NCI-H226 (cell line): ENCODE results near the gene DYNC1H1.

Experiments
- DNase-seq: peaks from one replicate; pipeline ENCODE4 v3.0.0-alpha.2; 2015

Gene DYNC1H1

DNA sequence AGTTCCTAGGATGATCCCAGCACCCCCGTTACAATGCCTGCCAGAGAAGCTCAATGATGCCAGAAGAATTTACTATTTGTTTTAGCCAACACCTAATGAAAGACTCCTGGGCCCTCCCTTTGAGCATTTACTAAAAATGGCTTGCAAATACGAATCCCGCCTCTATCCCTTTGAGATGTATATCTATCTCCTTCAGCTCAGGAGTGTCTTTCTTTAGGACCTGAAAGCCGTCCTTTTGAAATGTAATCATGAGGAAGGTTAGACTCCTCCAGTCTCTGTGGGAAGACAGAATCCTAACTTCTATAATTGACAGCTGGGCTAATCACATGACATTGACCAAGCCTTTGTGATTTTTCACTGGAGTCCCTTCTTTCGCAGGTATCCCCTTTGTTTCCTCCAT is 19.2 kb upstream of the DYNC1H1 start:
- DNase-seq, result no peak

DNA sequence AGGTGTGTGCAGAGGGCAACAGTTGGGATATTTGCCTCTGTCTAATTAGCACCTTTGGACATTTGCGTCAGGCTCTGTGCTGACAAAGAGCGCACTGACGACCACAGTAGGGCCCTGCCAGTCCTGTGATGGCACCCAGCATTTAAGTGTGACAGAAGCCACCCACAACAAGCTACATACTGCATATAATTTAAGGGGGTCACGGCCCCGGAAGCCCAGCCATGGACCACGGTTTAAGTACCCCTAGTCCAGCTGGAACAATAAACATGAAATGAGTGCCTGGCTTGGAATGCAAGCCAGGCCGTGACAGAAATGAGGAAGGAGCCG is 16.8 kb upstream of the DYNC1H1 start:
- DNase-seq, result no peak

DNA sequence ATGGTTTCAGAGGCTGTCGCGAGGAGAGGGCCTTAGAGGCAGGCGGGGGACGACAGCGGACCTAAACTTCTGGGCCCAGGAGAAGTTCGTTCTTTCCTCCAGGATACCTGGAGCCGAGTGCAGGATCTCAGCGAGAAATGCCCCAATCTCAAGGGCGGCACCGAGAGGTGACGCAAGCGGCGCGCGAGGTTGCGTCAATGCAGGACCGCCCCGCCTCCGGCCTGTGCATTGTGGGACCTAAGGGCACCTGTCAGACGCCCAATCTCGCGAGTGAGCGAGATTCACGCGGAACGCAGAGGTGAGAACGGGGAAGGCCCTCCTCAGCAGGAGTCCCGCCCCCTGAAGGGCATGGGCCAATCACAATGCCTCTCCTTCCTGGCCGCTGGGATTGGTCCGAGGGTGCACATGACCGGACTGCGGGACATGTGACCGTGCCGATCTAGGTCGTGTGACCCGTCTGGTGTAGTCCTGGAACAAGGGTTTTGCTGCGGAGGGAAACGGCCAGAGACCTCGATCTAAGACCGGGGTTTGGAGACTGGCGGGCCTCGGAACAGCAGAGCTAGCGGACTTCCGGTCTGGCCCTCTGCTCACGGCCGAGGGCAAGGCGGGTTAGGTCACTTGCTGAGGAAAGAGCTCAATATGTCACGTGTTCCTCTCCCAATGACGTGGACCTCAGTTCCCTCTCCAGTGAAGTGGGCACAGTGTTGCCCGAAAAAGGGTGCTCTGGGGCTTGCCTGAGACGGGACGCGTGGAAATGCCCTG is 16.3 kb upstream of the DYNC1H1 start:
- peak; percentile 100 for DNase-seq

DNA sequence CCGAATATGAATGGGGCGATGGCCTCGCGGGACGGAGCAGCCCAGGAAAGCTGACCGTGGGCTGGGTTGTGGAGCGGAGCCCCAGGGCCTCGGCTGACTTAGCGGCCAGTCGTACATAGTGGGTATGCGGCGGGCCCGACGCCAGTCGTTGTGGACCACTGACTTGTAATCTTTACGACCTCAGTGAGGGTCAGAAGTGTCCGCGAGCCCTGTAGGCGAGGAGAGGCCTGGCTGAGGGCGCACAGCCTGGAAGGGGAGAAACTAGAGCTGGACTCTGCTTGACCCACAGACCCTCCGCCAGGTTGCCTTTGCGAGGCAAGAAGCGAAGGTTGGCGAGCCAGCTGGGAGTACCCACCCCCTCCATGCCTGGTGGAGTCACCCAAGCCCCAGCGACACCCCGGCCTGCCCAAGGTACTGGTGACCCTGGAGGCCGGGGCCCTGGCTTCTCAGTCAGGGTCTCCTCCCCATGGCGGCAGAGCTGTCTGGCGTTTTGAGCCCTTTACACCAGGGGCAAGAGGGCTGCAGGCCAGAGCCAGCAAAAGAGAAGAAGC is 15.6 kb upstream of the DYNC1H1 start:
- DNase-seq, result no peak

DNA sequence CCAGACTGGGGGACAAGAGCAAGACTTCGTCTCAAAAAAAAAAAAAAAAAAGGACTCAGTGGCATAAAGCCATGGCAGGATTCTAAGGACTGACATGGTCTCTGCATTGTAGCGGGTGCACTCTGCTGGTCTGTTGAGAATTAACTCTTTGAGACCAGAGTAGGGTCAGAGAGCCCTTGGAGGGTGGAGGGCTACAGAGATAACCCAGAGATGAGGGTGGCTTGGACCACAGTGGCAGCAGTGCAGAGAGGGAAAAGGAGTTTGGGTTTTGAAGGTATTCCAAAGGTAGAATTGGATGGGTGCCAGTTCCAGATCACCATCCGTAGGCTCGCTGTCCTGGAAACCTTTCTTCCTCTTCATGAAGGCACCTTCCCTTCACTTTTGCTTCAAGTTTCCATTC is 14.3 kb upstream of the DYNC1H1 start:
- DNase-seq, result no peak

DNA sequence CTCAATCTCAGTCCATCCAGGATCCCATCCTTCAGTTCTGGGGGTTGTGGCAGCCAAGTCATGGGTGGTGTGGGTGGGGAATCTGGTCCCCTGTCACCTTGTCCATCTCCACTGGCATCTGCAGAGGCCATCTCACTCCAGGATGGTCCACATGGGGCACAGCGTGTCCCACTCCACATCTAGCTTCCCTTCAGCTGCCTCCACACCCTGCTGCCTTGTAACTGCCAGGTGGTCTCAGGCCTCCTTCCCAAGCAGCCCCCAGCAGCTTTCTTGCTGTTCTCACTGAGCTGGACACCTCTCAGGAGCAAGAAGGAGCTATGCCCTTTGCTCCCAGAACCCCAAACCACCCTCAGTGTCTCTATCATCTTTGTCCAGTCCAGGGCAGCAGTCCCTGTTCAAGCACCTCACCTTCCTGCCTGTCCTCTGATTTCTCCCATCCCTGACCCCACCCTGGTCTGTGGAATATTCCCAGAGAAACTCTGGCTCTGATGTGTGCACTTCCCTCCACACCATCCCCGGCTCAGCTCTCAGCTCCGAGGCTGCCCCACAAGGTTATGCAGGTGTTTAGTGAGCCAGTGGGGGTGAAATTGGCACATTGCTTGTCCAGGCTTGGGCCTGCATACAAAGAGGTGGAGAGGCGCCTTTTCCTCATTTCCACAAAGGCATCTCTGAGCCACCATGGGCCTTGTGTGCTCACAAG is 13.7 kb upstream of the DYNC1H1 start:
- DNase-seq, result no peak

DNA sequence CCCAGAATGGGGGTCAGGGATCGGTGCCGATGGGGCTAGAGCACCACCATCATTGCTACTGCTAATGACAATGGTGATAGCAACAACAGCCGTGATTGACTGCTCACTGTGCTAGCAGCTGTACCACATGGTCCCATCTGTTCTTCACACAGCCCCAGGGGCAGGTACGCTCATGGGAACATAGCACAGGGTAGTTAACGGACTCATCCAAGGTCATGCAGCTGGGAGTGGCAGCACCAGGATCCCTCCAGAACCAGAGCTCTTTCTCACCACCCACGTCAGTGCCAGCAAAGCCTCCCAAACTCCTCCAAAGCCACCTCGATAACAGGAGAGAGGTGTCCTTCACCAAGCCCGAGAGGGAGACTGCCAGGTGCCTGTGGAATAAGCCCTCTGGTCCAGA is 11.2 kb upstream of the DYNC1H1 start:
- DNase-seq, result no peak

DNA sequence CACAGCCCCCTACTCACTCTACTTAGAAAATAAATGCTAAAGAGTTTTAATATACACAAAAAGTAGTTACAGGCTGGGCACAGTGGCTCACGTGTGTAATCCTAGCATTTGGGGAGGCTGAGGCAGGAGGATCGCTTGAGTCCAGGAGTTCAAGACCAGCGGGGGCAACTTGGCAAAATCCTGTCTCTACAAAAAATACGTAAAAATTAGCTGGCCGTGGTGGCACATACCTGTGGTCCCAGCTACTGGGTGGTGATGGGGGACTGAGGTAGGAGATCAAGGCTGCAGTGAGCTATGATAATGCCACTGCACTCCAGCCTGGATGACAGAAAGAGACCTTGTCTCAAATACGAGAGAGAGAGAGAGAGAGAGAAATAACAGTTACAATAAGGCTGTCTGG is 9.9 kb upstream of the DYNC1H1 start:
- no peak for DNase-seq

DNA sequence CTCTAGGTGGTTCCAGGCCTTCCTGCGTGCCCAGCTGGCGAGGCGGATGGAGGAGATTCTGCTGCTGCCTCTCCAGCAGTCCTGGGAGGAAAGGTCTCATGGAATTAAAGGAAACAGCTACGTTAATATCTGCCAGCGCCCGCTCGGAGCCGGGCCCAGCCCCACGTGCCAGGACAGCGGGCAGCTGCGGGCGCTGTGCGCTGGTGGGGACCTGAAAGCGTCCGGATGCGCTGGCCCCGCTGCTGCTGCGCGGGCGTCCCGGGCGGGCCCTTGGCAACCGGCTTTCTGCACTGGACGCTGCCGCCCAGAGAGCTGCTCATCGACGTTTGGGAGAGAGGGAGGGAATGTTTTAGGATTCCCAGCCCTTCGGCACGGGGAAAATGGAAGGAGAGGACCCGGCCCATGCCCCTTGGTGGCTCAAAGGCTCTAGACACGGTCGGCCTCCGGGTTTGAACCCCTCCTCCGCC is 8.6 kb upstream of the DYNC1H1 start:
- no peak for DNase-seq

DNA sequence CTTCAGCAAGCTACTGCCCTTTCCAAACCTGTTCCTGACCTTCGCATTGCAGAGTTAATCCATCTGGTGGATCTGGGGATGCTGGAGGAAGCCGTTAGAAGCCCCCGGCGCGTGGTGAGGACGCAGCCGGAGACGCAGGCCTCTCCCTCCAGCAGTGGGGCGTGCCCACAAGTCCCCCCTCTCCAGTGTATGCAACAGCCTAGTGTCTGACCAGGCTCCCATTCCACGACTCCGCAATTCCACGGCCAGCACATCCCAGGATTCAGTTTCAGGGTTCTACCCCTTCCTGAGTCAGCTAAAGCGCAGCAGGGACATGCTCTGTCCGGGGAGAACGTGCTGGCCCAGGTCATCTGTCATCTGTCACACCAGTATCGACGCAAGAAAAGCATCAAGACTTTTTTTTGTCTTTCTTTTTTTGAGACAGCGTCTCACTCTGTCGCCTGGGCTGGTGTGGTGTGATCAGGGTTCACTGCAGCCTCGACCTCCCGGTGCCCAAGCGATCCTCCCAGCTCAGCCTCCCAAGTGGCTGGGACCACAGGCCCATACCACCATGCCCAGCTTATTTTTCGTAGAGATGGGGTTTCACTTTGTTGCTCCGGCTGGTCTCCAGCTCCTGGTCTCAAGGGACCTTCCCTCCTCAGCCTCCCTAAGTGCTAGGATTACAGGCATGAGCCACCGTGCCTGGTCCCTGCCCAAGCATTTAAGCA is 8.0 kb upstream of the DYNC1H1 start:
- DNase-seq, result no peak

DNA sequence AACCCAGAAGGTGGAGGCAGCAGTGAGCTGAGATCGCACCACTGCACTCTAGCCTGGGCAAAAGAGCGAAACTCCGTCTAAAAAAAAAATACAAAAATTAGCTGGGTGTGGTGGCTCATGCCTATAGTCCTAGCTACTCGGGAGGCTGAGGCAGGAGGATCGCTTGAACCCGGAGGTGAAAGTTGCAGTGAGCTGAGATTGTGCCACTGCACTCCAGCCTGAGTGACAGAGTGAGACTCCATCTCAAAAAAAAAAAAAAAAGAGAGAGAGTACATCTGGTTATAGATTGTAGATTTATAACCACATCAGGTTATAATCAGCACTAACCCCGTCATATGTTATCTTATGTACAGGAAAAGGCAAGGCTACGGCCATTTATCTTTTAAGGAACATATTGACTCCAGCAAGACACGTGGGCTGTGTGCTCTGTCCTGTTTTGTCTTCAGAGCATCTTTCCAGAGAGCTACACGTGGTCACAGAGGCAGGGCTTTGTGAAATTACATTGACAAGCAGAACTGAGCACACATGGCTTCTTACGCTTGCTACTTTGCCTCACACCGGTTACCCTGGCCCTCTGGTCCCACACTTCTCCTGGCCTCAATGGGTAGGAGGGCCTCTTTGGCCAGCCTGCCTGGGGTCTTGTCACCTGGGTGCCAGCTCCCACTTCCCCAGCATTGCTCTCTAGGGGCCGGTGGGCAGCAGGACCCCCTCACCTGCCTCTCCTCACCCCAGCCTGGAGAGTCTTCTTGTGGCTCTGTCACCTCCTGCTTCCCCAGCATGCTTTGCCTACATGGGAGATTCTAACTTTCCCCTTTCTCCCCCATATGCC is 6.8 kb upstream of the DYNC1H1 start:
- no peak for DNase-seq

DNA sequence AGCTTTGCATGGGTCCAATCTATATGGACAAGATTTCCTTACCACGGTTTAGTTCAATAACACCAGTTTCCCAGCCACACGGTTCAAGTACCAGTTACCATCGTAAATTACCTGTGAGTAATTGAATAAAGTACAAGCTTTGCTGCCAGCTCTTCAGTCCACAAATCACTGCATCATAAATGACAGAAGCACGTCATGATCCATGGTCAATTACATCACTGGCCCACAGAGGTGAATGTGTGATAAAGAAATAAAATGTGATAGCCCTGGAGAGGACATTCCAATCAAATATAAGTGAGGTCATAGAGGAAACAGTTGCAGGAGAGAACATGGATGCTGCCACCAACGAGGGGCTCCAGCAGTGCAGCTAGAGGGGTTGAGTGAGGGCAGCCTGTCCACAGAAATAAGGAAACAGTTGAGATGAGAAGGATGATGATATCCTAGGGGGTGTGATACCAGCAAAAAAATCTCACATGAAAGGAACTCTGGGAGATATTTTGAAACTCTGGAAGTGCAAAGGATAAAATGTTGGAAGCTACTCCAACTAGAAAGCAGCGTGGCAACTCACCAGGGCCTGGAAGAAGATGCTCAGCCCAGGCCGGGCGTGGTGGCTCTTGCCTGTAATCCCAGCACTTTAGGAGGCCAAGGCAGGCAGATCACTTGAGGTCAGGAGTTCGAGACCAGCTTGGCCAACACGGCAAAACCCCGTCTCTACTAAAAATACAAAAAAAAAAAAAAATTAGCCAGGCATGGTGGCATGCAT is 5.8 kb upstream of the DYNC1H1 start:
- DNase-seq, result no peak

DNA sequence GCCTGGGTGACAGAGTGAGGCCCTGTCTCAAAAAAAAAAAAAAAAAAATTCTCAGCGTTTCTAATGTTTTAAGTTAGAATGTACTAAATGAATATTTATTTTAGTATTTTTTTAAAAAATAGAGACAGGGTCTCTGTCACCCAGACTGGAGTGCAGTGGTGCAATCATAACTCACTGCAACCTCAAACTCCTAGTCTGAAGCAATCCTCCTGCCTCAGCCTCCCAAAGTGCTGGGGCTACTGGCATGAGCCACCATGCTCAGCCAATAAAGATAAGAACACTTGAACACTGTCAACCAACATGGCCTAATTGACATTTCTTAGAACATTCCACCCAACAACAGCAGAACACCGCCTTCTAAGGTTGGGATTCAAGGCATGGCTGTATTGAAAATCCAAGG is 5.1 kb upstream of the DYNC1H1 start:
- no peak for DNase-seq

DNA sequence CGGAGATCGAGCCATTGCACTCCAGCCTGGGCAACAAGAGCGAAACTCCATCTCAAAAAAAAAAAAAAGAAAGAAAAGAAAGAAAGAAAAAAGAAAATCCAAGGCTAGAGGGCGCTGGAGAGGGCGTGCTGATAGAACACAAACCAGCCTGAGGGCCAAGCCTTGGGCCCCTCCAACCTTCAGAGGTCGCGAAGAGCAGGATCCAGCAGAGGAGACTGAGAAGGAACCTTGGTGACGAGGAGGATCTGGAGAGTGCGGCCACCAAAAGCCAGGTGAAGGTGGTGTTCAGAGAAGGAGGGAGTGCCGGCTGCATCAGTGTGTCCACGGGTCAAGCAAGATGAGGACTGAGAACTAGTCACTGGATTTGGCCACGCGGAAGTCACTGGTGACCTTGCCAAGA is 4.1 kb upstream of the DYNC1H1 start:
- DNase-seq, result no peak

DNA sequence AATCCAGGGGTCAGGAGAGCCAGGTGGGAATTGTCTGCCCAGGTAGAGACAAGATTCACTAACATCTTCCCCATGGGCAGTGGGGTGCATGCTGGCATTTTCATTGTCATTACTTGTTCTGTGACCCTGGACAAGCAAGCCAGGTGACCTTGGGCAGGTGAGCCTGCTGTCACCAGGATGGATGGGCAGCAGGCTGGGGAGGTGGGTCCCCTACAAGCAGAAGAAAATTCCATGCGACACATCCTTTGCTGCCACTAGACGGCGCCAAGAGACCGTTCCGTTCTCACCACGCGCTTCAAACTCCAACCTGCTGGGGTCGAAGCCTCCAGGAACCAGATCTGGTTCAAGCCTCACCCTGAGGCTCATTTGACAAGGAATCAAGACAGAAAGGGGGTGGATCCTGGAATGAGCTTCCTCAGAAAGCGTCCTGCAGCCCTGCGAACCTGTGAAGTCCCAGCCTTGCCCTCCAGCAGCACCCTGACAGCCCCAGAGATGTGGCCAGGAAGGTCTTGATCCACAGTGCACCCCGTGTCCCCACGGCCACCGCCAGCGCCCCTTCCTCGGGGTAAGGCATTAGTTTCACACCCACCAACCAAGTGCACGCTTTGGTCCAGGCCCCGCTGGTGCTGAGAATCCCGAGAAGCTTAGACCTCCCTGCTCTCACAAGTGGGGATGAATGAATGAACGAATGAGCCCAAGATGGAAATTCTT is 3.2 kb upstream of the DYNC1H1 start:
- peak; percentile 62 for DNase-seq

DNA sequence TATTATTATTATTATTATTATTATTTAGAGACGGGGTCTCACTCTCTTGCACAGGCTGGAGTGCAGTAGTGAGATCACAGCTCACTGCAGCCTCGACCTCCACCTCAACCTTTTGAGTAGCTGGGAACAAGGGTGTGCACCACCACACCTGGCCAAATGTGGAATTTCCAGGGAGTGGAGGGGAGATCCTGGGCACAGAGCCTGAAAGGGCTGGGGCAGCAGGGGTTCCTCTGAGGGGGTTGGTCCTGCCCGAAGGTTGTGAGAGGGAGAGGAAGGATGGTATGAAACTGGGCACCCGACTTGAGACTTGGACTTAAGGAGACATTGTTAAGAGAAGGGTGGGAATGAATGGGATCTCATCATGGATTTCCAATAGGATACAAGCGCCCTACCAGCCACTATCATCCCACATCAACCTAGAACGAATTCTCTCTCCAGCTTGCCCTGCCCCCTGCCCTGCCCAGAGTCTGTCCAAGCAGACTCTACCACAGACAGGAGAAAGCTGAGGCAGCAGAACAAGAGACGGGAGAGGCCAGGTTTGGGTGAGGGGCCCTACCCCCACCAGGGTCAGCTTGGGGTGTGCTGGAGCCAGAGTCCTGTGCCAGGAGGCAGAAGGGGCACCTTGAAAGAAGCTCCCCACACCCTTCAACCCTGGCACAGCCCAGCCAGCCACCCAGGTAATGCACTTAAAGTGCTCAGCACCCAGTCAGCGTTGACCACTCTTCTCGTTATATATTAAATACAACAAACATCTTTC is 2.4 kb upstream of the DYNC1H1 start:
- DNase-seq, result no peak

DNA sequence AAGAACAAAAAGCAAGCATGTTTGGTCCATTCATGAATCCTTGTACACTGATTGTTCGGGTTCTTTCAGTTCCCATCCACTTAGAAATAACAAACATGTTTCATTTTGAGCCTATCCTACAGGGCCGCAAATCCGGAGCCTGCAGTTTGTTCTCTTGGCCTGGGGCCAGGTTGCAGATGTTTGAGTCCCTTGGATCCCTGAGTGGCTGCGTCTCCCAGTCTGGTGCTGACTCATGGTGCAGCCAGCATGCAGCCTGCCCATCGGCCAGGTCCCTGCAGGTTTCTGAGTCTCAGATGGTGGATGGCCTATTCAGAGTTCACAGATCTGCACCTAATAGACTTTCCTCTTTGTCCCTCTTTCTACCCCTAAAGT is 1.9 kb upstream of the DYNC1H1 start:
- DNase-seq, result no peak

DNA sequence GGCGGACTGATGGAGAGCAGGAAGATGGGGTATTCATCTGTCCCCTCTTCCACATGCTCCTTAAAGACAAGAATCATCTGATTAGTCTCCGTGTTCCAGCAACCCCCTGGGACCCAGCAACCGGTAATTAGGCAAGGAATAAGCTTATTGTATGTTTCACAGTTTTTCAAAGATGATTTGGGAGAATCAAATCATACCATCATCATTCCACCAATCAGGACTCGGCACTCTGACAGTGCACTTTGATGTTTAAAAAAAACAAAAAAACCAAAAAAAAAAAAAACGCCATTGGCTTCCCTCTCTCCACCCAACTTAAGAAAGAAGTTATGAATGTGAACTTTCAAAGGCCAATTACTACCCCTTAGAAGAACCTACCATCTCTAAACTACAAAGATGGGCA is 1.3 kb upstream of the DYNC1H1 start:
- no peak for DNase-seq

DNA sequence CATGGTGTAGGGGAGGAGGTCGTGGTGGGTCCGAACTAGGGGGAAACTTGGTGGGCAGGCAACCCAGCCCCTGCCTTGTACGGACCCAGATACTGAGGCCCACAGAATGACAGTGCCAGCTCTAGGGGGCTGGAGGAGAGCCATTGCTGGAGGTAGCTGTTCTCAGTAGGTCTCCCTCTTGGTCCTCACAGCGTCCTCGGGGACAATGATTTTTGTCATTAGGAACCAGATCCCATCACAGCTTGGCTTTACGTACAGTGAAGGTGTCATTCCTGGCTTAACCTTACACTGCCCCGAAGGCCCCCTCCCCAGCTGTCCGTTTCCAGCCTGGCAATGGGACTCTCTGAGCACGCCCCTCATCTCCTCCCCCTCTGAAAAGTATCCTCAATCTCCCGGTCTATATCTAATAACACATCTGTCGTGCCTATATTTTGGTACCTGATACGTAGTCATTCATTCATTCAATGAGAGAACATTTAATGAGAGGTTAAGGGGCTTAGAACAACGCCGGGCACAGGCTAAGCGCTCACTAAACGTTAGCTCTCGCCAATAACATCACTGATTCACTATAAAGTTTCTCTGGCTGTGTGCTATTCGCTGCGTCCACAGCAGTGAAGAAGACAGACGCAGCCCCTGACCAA is 597 bp upstream of the DYNC1H1 start:
- no peak for DNase-seq

DNA sequence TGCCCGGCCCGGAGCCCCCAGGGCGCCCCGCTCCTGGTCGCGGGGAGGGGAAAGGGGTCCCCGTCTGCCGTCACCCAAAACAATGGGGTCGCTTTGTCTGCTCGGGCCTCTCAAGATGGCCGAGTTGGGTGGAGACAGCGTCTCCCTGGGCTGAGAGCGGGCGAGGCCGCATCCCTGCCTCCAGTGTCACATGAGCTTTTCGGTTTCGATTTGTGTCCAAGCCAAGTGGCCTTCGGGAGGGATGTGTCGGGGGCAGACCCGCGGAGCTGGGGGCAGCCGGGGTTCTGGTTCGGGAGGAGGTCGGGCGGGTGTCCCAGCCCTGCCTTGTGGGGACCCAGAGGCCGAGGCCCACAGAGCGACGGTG is 790 bp downstream of the DYNC1H1 start:
- peak; percentile 28 for DNase-seq
